Duodenal mucosa (tissue), 2 donors: ENCODE results near the gene ITPK1.
A peak's percentile ranks its signal among the peaks of the same experiment; 100 is the strongest.

Experiments used
- H3K27ac ChIP-seq: one replicate; pipeline ENCODE4 v1.7.0; 2013; ENCODE audit warnings: low read depth, low read length
- H3K27me3 ChIP-seq, 2 donors: one replicate each; pipeline ENCODE4 v1.7.0; 2013; ENCODE audit warnings: low read length in 2 of 2, control low read depth in 1 of 2; ENCODE audit not compliant: insufficient read depth in 2 of 2, control insufficient read depth in 1 of 2
- H3K36me3 ChIP-seq, 2 donors: one replicate each; pipeline ENCODE4 v1.7.0; 2013; ENCODE audit warnings: low read length in 2 of 2, control low read depth in 1 of 2; ENCODE audit not compliant: insufficient read depth in 2 of 2, control insufficient read depth in 1 of 2
- H3K4me1 ChIP-seq, 2 donors: one replicate each; pipeline ENCODE4 v1.7.0; 2013; ENCODE audit warnings: low read length in 2 of 2, control low read depth in 1 of 2; ENCODE audit not compliant: insufficient read depth in 2 of 2, control insufficient read depth in 1 of 2
- H3K4me3 ChIP-seq, 2 donors: one replicate each; pipeline ENCODE4 v1.7.0; 2013; ENCODE audit warnings: low read length in 2 of 2, low read depth in 1 of 2
- H3K9ac ChIP-seq, 2 donors: one replicate each; pipeline ENCODE4 v1.7.0; 2013; ENCODE audit warnings: low read length in 2 of 2, low read depth in 1 of 2
- H3K9me3 ChIP-seq, 2 donors: one replicate each; pipeline ENCODE4 v1.7.0; 2013; ENCODE audit warnings: low read length in 2 of 2, control low read depth in 1 of 2; ENCODE audit not compliant: control insufficient read depth in 1 of 2

The ITPK1 gene

GRCh38 chr14:93056840-93057585, 58.7 kb downstream of the ITPK1 start:
- Histone ChIP-seq H3K27me3 (no peaks in the 10 kb centered on the region), H3K9ac (peak overlapping the region; percentile 76 to 79), H3K36me3 (no peaks in the 10 kb centered on the region), H3K4me1 (peaks cover 66 to 73% of the 10 kb centered on the region in 2 donors), H3K4me3 (no peak overlapping the region), H3K27ac (peak overlapping the region; percentile 16), H3K9me3 (no peaks in the 10 kb centered on the region)

GRCh38 chr14:93056166-93056839, 59.4 kb downstream of the ITPK1 start:
- Histone ChIP-seq H3K9ac (peak overlapping the region; percentile 76 to 79), H3K27me3 (no peaks in the 10 kb centered on the region), H3K9me3 (no peaks in the 10 kb centered on the region), H3K36me3 (no peaks in the 10 kb centered on the region), H3K4me1 (peaks cover 68 to 77% of the 10 kb centered on the region in 2 donors), H3K4me3 (peak overlapping the region; percentile 41 to 57), H3K27ac (peak overlapping the region; percentile 68)

- Histone ChIP-seq H3K4me1 (peaks cover 69 to 77% of the 10 kb centered on the region in 2 donors), H3K27ac (peak overlapping the region; percentile 68), H3K27me3 (no peaks in the 10 kb centered on the region), H3K36me3 (no peaks in the 10 kb centered on the region), H3K9me3 (no peaks in the 10 kb centered on the region), H3K9ac (peak overlapping the region; percentile 76 to 79), H3K4me3 (peak overlapping the region; percentile 41 to 57)
These were observed 60.0 kb downstream of the ITPK1 start for GRCh38 chr14:93055651-93056115.

GRCh38 chr14:93054876-93055275, 60.8 kb downstream of the ITPK1 start:
- Histone ChIP-seq H3K36me3 (no peaks in the 10 kb centered on the region), H3K27me3 (no peaks in the 10 kb centered on the region), H3K27ac (peak overlapping the region; percentile 68), H3K9ac (peak overlapping the region; percentile 49 to 76), H3K9me3 (no peaks in the 10 kb centered on the region), H3K4me3 (peak overlapping the region in 1 of 2 donors; percentile 57), H3K4me1 (peaks cover 70 to 77% of the 10 kb centered on the region in 2 donors)

- H3K27ac ChIP-seq, result no peak overlapping the region
- peak overlapping the region; percentile 25 to 76 for H3K9ac ChIP-seq
- H3K4me1 ChIP-seq, result peaks cover 76 to 82% of the 10 kb centered on the region in 2 donors
These were observed 61.7 kb downstream of the ITPK1 start for GRCh38 chr14:93054006-93054405.

GRCh38 chr14:93051600-93052546, 63.9 kb downstream of the ITPK1 start:
- Histone ChIP-seq H3K4me1 (peaks cover 88 to 92% of the 10 kb centered on the region in 2 donors), H3K36me3 (no peaks in the 10 kb centered on the region), H3K9me3 (no peaks in the 10 kb centered on the region), H3K27ac (peak overlapping the region; percentile 72), H3K27me3 (no peaks in the 10 kb centered on the region), H3K9ac (peak overlapping the region in 1 of 2 donors; percentile 31), H3K4me3 (no peak overlapping the region)

More at GRCh38 chr14:93054006-93054405, 61.7 kb downstream of the ITPK1 start:
- Histone ChIP-seq H3K36me3 (no peaks in the 10 kb centered on the region), H3K9me3 (no peaks in the 10 kb centered on the region), H3K27me3 (no peaks in the 10 kb centered on the region), H3K4me3 (no peak overlapping the region)

GRCh38 chr14:93050761-93051160, 65.0 kb downstream of the ITPK1 start:
- Histone ChIP-seq H3K36me3 (no peaks in the 10 kb centered on the region), H3K27me3 (no peaks in the 10 kb centered on the region), H3K27ac (peak overlapping the region; percentile 48), H3K9me3 (no peaks in the 10 kb centered on the region), H3K4me3 (peak overlapping the region; percentile 28 to 31), H3K9ac (peak overlapping the region; percentile 35 to 50), H3K4me1 (peaks cover 85 to 91% of the 10 kb centered on the region in 2 donors)

- Histone ChIP-seq H3K9me3 (no peaks in the 10 kb centered on the region), H3K4me3 (peak overlapping the region; percentile 28 to 31), H3K9ac (peak overlapping the region; percentile 35 to 50), H3K27ac (peak overlapping the region; percentile 48), H3K36me3 (no peaks in the 10 kb centered on the region), H3K27me3 (no peaks in the 10 kb centered on the region), H3K4me1 (peaks cover 88 to 92% of the 10 kb centered on the region in 2 donors)
These were observed 65.8 kb downstream of the ITPK1 start for GRCh38 chr14:93049867-93050331.

- Histone ChIP-seq H3K27me3 (no peaks in the 10 kb centered on the region), H3K4me1 (peaks cover 88 to 92% of the 10 kb centered on the region in 2 donors), H3K9ac (peak overlapping the region; percentile 50 to 53), H3K9me3 (no peaks in the 10 kb centered on the region), H3K36me3 (no peaks in the 10 kb centered on the region), H3K27ac (peak overlapping the region; percentile 77), H3K4me3 (peak overlapping the region in 1 of 2 donors; percentile 7)
These were observed 66.4 kb downstream of the ITPK1 start for GRCh38 chr14:93049315-93049714.
